ENCODE measurements around the gene ARHGAP23.

DNA sequence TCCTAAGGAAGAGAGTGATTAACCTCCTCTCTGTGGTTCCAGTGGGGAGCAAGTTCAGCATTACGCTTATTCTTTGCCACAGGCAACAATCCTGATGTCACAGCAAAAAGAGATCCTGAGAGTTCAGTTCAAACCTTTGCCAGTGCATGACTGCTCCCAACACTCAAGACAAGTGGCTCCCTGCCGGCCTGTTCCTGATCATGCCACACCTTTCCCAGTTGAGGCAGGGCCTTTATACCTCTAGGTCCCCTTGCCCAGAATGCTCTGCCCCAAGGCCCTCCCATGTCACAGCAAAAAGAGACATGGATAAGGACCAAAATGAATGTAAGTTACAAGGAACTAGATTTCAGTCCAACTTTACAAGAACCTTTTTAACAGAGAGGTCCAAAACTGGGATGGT is 31.0 kb upstream of the ARHGAP23 start:
- TF ChIP-seq RAD21 (conservative IDR thresholded peaks at IDR 0.05) = no peak
- no peak for TF ChIP-seq POLR2AphosphoS5 (IDR thresholded peaks at IDR 0.05)
- TF ChIP-seq, protein P1, sequence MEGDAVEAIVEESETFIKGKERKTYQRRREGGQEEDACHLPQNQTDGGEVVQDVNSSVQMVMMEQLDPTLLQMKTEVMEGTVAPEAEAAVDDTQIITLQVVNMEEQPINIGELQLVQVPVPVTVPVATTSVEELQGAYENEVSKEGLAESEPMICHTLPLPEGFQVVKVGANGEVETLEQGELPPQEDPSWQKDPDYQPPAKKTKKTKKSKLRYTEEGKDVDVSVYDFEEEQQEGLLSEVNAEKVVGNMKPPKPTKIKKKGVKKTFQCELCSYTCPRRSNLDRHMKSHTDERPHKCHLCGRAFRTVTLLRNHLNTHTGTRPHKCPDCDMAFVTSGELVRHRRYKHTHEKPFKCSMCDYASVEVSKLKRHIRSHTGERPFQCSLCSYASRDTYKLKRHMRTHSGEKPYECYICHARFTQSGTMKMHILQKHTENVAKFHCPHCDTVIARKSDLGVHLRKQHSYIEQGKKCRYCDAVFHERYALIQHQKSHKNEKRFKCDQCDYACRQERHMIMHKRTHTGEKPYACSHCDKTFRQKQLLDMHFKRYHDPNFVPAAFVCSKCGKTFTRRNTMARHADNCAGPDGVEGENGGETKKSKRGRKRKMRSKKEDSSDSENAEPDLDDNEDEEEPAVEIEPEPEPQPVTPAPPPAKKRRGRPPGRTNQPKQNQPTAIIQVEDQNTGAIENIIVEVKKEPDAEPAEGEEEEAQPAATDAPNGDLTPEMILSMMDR (IDR thresholded peaks at IDR 0.05; ENCODE audit: poor library complexity, severe bottlenecking) = no peak
- no peak for TF ChIP-seq EZH2 (IDR thresholded peaks at IDR 0.05; ENCODE audit: borderline replicate concordance, insufficient read depth, low read length, poor library complexity, severe bottlenecking)
- TF ChIP-seq EP300 (conservative IDR thresholded peaks at IDR 0.05; ENCODE audit: poor library complexity, severe bottlenecking) = no peak
- TF ChIP-seq, protein P2, sequence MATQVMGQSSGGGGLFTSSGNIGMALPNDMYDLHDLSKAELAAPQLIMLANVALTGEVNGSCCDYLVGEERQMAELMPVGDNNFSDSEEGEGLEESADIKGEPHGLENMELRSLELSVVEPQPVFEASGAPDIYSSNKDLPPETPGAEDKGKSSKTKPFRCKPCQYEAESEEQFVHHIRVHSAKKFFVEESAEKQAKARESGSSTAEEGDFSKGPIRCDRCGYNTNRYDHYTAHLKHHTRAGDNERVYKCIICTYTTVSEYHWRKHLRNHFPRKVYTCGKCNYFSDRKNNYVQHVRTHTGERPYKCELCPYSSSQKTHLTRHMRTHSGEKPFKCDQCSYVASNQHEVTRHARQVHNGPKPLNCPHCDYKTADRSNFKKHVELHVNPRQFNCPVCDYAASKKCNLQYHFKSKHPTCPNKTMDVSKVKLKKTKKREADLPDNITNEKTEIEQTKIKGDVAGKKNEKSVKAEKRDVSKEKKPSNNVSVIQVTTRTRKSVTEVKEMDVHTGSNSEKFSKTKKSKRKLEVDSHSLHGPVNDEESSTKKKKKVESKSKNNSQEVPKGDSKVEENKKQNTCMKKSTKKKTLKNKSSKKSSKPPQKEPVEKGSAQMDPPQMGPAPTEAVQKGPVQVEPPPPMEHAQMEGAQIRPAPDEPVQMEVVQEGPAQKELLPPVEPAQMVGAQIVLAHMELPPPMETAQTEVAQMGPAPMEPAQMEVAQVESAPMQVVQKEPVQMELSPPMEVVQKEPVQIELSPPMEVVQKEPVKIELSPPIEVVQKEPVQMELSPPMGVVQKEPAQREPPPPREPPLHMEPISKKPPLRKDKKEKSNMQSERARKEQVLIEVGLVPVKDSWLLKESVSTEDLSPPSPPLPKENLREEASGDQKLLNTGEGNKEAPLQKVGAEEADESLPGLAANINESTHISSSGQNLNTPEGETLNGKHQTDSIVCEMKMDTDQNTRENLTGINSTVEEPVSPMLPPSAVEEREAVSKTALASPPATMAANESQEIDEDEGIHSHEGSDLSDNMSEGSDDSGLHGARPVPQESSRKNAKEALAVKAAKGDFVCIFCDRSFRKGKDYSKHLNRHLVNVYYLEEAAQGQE (IDR thresholded peaks at IDR 0.05; ENCODE audit: borderline replicate concordance) = no peak

Data from neural cell (in vitro differentiated cells).